HepG2 (cell line): ENCODE measurements around the gene NFYC. TPM values are rescaled to one million over a fixed set of nuclear protein-coding genes. Genes with fewer than 3 reads are reported as not detected.

Experiments used
- ARHGAP35 ChIP-seq: sonication (generic); formaldehyde crosslinking; IDR thresholded peaks from 2 replicates; pipeline ENCODE4 v1.9.0; 2022; ENCODE audit warnings: mild to moderate bottlenecking, inconsistent platforms, moderate library complexity, missing genetic modification reagents, borderline replicate concordance
- ARID3A ChIP-seq: IDR thresholded peaks from 2 replicates; pipeline ENCODE4 v1.6.1; 2012; ENCODE audit warnings: low read depth, low read length, improper control_type of control experiment
- CTCF ChIP-seq: sonication (generic); formaldehyde crosslinking; IDR thresholded peaks from 2 replicates; pipeline ENCODE4 v1.5.0; 2020; ENCODE audit warnings: mild to moderate bottlenecking, missing genetic modification reagents, moderate library complexity
- ETS1 ChIP-seq: sonication (generic); formaldehyde crosslinking; IDR thresholded peaks from 2 replicates; pipeline ENCODE4 v1.4.0; 2020; ENCODE audit warnings: missing genetic modification reagents
- HCFC1 ChIP-seq: fragments of 150-350 bp; IDR thresholded peaks from 2 replicates; pipeline ENCODE4 v1.6.1; 2014; ENCODE audit warnings: low read depth, low read length
- HDAC2 ChIP-seq: sonication (generic); formaldehyde crosslinking; IDR thresholded peaks from 2 replicates; pipeline ENCODE4 v1.4.0; 2020; ENCODE audit warnings: missing genetic modification reagents
- HMGXB4 ChIP-seq, 2 experiments: sonication (generic) in 1 of 2; formaldehyde crosslinking in 1 of 2; IDR thresholded peaks; 2 replicates each; pipeline versions ENCODE4 v1.4.0 to v1.6.1; 2018 to 2020; ENCODE audit warnings: missing genetic modification reagents in 2 of 2, borderline replicate concordance in 1 of 2, low read depth in 1 of 2, mild to moderate bottlenecking in 1 of 2, missing biosample characterization in 1 of 2
- JARID2 ChIP-seq: sonication (generic); formaldehyde crosslinking; IDR thresholded peaks from 2 replicates; pipeline ENCODE4 v1.8.1; 2023; ENCODE audit warnings: missing genetic modification reagents, inconsistent platforms; ENCODE audit not compliant: insufficient replicate concordance
- KAT2B ChIP-seq: fragments of 150-350 bp; IDR thresholded peaks from 2 replicates; pipeline ENCODE4 v1.6.1; 2014; ENCODE audit warnings: low read depth, low read length, borderline replicate concordance
- NFIC ChIP-seq: IDR thresholded peaks from 2 replicates; pipeline ENCODE4 v1.6.1; 2012; ENCODE audit warnings: mild to moderate bottlenecking, low read length, inconsistent platforms
- NR0B2 ChIP-seq: sonication (generic); formaldehyde crosslinking; IDR thresholded peaks from 2 replicates; pipeline ENCODE4 v1.4.0; 2020; ENCODE audit warnings: mild to moderate bottlenecking, missing genetic modification reagents
- REL ChIP-seq: sonication (generic); formaldehyde crosslinking; conservative IDR thresholded peaks from 2 replicates; pipeline ENCODE4 v1.8.0; 2022; ENCODE audit warnings: mild to moderate bottlenecking, missing genetic modification reagents, moderate library complexity
- RFXANK ChIP-seq: IDR thresholded peaks from 2 replicates; pipeline ENCODE4 v1.6.1; 2016
- STAG1 ChIP-seq: sonication (generic); formaldehyde crosslinking; IDR thresholded peaks from 2 replicates; pipeline ENCODE4 v1.4.0; 2020; ENCODE audit warnings: missing genetic modification reagents
- ZBTB14 ChIP-seq: sonication (generic); formaldehyde crosslinking; IDR thresholded peaks from 2 replicates; pipeline ENCODE4 v1.4.0; 2020; ENCODE audit warnings: missing genetic modification reagents
- ZFP91 ChIP-seq: sonication (generic); formaldehyde crosslinking; IDR thresholded peaks from 2 replicates; pipeline ENCODE4 v1.9.0; 2022; ENCODE audit warnings: missing genetic modification reagents, mild to moderate bottlenecking, borderline replicate concordance
- ZKSCAN1 ChIP-seq: fragments of 150-350 bp; IDR thresholded peaks from 2 replicates; pipeline ENCODE4 v1.6.1; 2014; ENCODE audit warnings: low read length
- ZNF343 ChIP-seq: sonication (generic); formaldehyde crosslinking; IDR thresholded peaks from 2 replicates; pipeline ENCODE4 v1.4.0; 2020; ENCODE audit warnings: mild to moderate bottlenecking, missing genetic modification reagents
- ZNF556 ChIP-seq: sonication (generic); formaldehyde crosslinking; IDR thresholded peaks from 2 replicates; pipeline ENCODE4 v1.4.0; 2020; ENCODE audit warnings: mild to moderate bottlenecking, missing genetic modification reagents, borderline replicate concordance
- ZNF850 ChIP-seq: sonication (generic); formaldehyde crosslinking; conservative IDR thresholded peaks from 2 replicates; pipeline ENCODE4 v1.9.0; 2021; ENCODE audit warnings: mild to moderate bottlenecking, missing genetic modification reagents
- polyA plus RNA-seq, 8 experiments: library from polyadenylated mRNA; depleted of rRNA in 3 of 8; stranded (reverse) in 7 of 8; unstranded in 1 of 8; fragments of >200 nt; fragmentation: Illumina TruSeq in 4 of 8; extraction: Trizol in 4 of 8; gene quantifications; 2 replicates each; pipeline versions ENCODE4 v1.2.1 to v1.2.3, GENCODE V29; 2011 to 2016; ENCODE audit warnings: low read depth in 4 of 8, missing spikeins in 1 of 8, mixed read lengths in 1 of 8; ENCODE audit not compliant: insufficient read depth in 1 of 8
- total RNA-seq, 5 experiments: library from RNA; depleted of rRNA; stranded (reverse); fragments of >200 nt; fragmentation: Illumina TruSeq; extraction: Trizol; gene quantifications; 2 replicates each; pipeline ENCODE4 v1.2.3, GENCODE V29; 2016; ENCODE audit warnings: low read depth in 1 of 5

Gene NFYC
- total and polyA plus RNA-seq, 2 of the 13 experiments (the other 11 are each of a cell fraction or from before 2014, with no cell fraction given), result 33.9 to 73.7 TPM

- TF ChIP-seq ZFP91 (CRISPR knock-in tag) (no peak), ZNF850 (no peak), ZNF343 (CRISPR knock-in tag) (no peak), HCFC1 (no peak), ETS1 (CRISPR knock-in tag) (no peak), JARID2 (CRISPR knock-in tag) (no peak), STAG1 (CRISPR knock-in tag) (peak; percentile 25; the same call in 1 of the 2 replicates), ARID3A (no peak), ZNF556 (CRISPR knock-in tag) (no peak), HMGXB4 (CRISPR knock-in tag; IDR thresholded peaks at IDR 0.05; ENCODE audit: borderline replicate concordance in 1 of 2, low read depth in 1 of 2) (no peak), RFXANK (CRISPR knock-in tag) (no peak), HDAC2 (CRISPR knock-in tag) (no peak), REL (no peak), ZBTB14 (CRISPR knock-in tag) (no peak), ARHGAP35 (CRISPR knock-in tag) (no peak), ZKSCAN1 (no peak), CTCF (peak; percentile 49), NFIC (no peak), NR0B2 (CRISPR knock-in tag) (no peak), KAT2B (no peak)
Observed at GRCh38 chr1:40820251-40820797, 128.8 kb downstream of the NFYC start (continued).
